ENCODE results near the gene OSGIN1. TPM values are rescaled to one million over a fixed set of nuclear protein-coding genes. Genes with fewer than 3 reads are reported as not detected.
A peak's percentile ranks its signal among the peaks of the same experiment; 100 is the strongest.

OSGIN1 gene
- total RNA-seq, 4 donors from 2014 or later, result 0.77 to 5.4 (median 1.2) TPM; not detected in 1

- Histone ChIP-seq H3K4me1 (peaks cover 0 to 3% of the 10 kb centered on the region in 2 donors), H3K9me3 (no peaks in the 10 kb centered on the region), H3K36me3 (no peaks in the 10 kb centered on the region), H3K27me3 (peaks cover 0 to 12% of the 10 kb centered on the region in 2 donors), H3K27ac (no peak overlapping the region), H3K4me3 (no peak overlapping the region)
- intact Hi-C loops (cut with DNase I; ENCODE audit: low total_unique reads), result loop anchor here (10.0 kb wide), 1 partner anchor 99 kb away; no protein-coding TSS in a partner anchor
- TF ChIP-seq POLR2A (IDR thresholded peaks at IDR 0.05) (no peak), CTCF (IDR thresholded peaks at IDR 0.05) (no peak)
- DNase-seq, result no peak
Observed at GRCh38 chr16:83965444-83966152, 12.6 kb downstream of the OSGIN1 start.

GRCh38 chr16:83966153-83966696 is 13.2 kb downstream of the OSGIN1 start:
- no peak overlapping the region for H3K4me3 ChIP-seq
- intact Hi-C loops (cut with DNase I; ENCODE audit: low total_unique reads), result loop anchor here (10.0 kb wide), 1 partner anchor 99 kb away; no protein-coding TSS in a partner anchor
- H3K27ac ChIP-seq, result no peak overlapping the region
- peaks cover 0 to 12% of the 10 kb centered on the region in 2 donors for H3K27me3 ChIP-seq
- no peak for TF ChIP-seq POLR2A (IDR thresholded peaks at IDR 0.05)
- no peak for TF ChIP-seq CTCF (IDR thresholded peaks at IDR 0.05)
- H3K36me3 ChIP-seq, result no peaks in the 10 kb centered on the region
- peaks cover 0 to 3% of the 10 kb centered on the region in 2 donors for H3K4me1 ChIP-seq
- no peaks in the 10 kb centered on the region for H3K9me3 ChIP-seq
- DNase-seq, result no peak

- intact Hi-C loops (cut with DNase I; ENCODE audit: low total_unique reads), result loop anchor here (10.0 kb wide), 1 partner anchor 98 kb away; no protein-coding TSS in a partner anchor
- Histone ChIP-seq H3K4me1 (peaks cover 0 to 3% of the 10 kb centered on the region in 2 donors), H3K27me3 (peaks cover 0 to 12% of the 10 kb centered on the region in 2 donors), H3K4me3 (no peak overlapping the region), H3K36me3 (no peaks in the 10 kb centered on the region), H3K27ac (no peak overlapping the region), H3K9me3 (no peaks in the 10 kb centered on the region)
- no peak for DNase-seq
- no peak for TF ChIP-seq POLR2A (IDR thresholded peaks at IDR 0.05)
- no peak for TF ChIP-seq CTCF (IDR thresholded peaks at IDR 0.05)
Observed at GRCh38 chr16:83967091-83967490, 14.1 kb downstream of the OSGIN1 start.

- Histone ChIP-seq H3K4me3 (peak within 1 kb of the TSS in 1 of 2 donors; percentile 34), H3K36me3 (no peaks in the 10 kb centered on the region), H3K4me1 (peaks cover 0 to 3% of the 10 kb centered on the region in 2 donors), H3K9me3 (no peaks in the 10 kb centered on the region), H3K27me3 (peaks cover 0 to 12% of the 10 kb centered on the region in 2 donors), H3K27ac (no peak within 1 kb of the TSS)
- intact Hi-C loops (cut with DNase I; ENCODE audit: low total_unique reads), result loop anchor here (10.0 kb wide), 1 partner anchor 97 kb away; no protein-coding TSS in a partner anchor
- DNase-seq, result no peak
- TF ChIP-seq POLR2A (IDR thresholded peaks at IDR 0.05) (no peak), CTCF (IDR thresholded peaks at IDR 0.05) (peak; percentile 35 to 57 (median 47))
Observed at GRCh38 chr16:83967838-83968305, 14.8 kb downstream of the OSGIN1 start, which contains the start of gene NECAB2. Gene NECAB2 (plus strand): TSS chr16:83968244. CDS start chr16:83968649, 405 bp downstream.
